ENCODE measurements around the gene MXD1. TPM values are rescaled to one million over a fixed set of nuclear protein-coding genes. Genes with fewer than 3 reads are reported as not detected.

MXD1 gene
- total RNA-seq, 1 experiment from 2014 or later: 1.5 TPM

- H3K36me3 Mint-ChIP-seq: no peaks in the 10 kb centered on the region
- DNase-seq (ENCODE audit: low spot score): no peak
- TF ChIP-seq ERG (CRISPR knock-in tag; IDR thresholded peaks at IDR 0.05) (no peak), ZNF416 (CRISPR knock-in tag; IDR thresholded peaks at IDR 0.05) (no peak), ZNF671 (CRISPR knock-in tag; IDR thresholded peaks at IDR 0.05) (no peak), TEAD1 (CRISPR knock-in tag; IDR thresholded peaks at IDR 0.05) (no peak), SMAD3 (CRISPR knock-in tag; IDR thresholded peaks at IDR 0.05; ENCODE audit: borderline replicate concordance) (no peak), ARID4B (CRISPR knock-in tag; IDR thresholded peaks at IDR 0.05; ENCODE audit: borderline replicate concordance) (no peak), MYBL2 (CRISPR knock-in tag; IDR thresholded peaks at IDR 0.05) (no peak), ZNF263 (CRISPR knock-in tag; IDR thresholded peaks at IDR 0.05; ENCODE audit: low read depth) (no peak), GTF2I (CRISPR knock-in tag; conservative IDR thresholded peaks at IDR 0.05) (no peak), ZNF219 (CRISPR knock-in tag; IDR thresholded peaks at IDR 0.05; ENCODE audit: borderline replicate concordance) (no peak), SMAD4 (CRISPR knock-in tag; IDR thresholded peaks at IDR 0.05) (no peak), ZNF281 (CRISPR knock-in tag; IDR thresholded peaks at IDR 0.05) (no peak), RORB (CRISPR knock-in tag; IDR thresholded peaks at IDR 0.05) (no peak), ZNF317 (CRISPR knock-in tag; IDR thresholded peaks at IDR 0.05; ENCODE audit: borderline replicate concordance, low read depth) (no peak)
- TF ChIP-seq, protein P1, sequence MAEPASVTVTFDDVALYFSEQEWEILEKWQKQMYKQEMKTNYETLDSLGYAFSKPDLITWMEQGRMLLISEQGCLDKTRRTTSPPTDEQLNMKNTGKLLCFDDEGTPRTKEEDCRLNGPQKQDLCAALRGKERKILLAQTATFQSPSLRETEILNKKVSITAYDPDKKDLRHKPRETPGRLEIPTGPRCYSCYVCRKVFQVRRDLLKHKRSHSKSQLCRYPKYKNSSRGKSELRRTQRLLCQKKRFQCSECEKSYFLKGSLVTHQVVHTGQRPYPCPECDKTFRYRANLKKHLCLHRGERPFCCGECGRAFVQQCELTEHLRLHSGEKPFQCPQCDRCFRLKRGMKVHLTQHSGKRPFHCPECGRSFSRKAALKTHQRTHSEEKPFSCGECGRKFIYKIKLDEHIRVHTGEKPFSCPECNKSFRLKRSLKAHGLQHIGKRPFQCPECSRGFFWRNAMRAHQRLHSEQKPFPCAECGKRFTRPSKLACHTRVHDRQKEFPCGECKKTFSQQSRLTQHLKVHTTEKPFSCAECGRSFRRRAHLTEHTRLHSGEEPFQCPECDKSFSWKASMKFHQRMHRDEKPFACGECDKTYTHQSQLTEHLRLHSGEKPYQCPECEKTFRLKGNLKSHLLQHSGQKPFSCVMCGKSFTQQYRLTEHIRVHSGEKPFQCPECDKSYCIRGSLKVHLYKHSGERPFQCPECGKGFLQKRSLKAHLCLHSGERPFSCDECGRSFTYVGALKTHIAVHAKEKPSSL (CRISPR knock-in tag; conservative IDR thresholded peaks at IDR 0.05): no peak
- H3K27me3 Mint-ChIP-seq (ENCODE audit: low read depth): no peaks in the 10 kb centered on the region
- ChIA-PET CTCF (interaction anchor here (1.3 kb wide), 1 partner anchor 222 kb away, joined by 3 read pairs; no protein-coding TSS in a partner anchor), POLR2A (no interaction called here)
- no peaks in the 10 kb centered on the region; the same call in none of the 2 replicates for H3K4me1 Mint-ChIP-seq
- H3K4me3 Mint-ChIP-seq: no peak overlapping the region
- H3K27ac Mint-ChIP-seq: no peak overlapping the region
- no peaks in the 10 kb centered on the region for H3K9me3 Mint-ChIP-seq
- no peak for ATAC-seq
Measured at GRCh38 chr2:69946351-69947324, 31.7 kb downstream of the MXD1 start.

Measured in WTC11 (cell line).